Caco-2 (cell line): ENCODE measurements around the gene ZNF254. TPM values are rescaled to one million over a fixed set of nuclear protein-coding genes. Genes with fewer than 3 reads are reported as not detected.

Experiments used
- BruUV-seq: library from RNA; stranded (reverse); fragments of 400-500 nt; replicated peaks from 2 replicates; lab custom pipeline; 2021; lab: Mats Ljungman, UMichigan
- CTCF ChIA-PET: fragments of 300-600 bp; sonication (Branson Sonifier 250); formaldehyde crosslinking; loops from one replicate; lab custom pipeline; 2022; ENCODE audit warnings: antibody characterized with exemption; lab: Charles Lee
- POLR2A ChIA-PET: fragments of 300-600 bp; sonication (Branson Sonifier 250); formaldehyde crosslinking; loops from one replicate; lab custom pipeline; 2022; ENCODE audit warnings: antibody characterized with exemption; lab: Charles Lee
- DNase-seq, 2 experiments: peaks; one replicate each; pipeline versions ENCODE4 v3.0.0 to v3.0.0-alpha.2; 2020 to 2022
- H3K27me3 ChIP-seq: replicated peaks from 2 replicates; pipeline ENCODE4 v1.6.0; 2011; ENCODE audit warnings: low read length; ENCODE audit not compliant: control insufficient read depth, insufficient read depth
- H3K36me3 ChIP-seq: 2 replicates; pipeline ENCODE4 v1.5.1; 2011; ENCODE audit warnings: low read length; ENCODE audit not compliant: control insufficient read depth, insufficient read depth
- H3K4me1 ChIP-seq: fragments of 250-450 bp; sonication (Bioruptor Pico); 2 replicates; pipeline ENCODE4 v1.5.1; 2020; ENCODE audit warnings: mild to moderate bottlenecking
- H3K4me3 ChIP-seq: 2 replicates; pipeline ENCODE4 v1.5.1; 2011; ENCODE audit warnings: low read depth, mild to moderate bottlenecking, control low read depth, low read length
- H3K9me3 ChIP-seq: fragments of 250-450 bp; sonication (Bioruptor Pico); 2 replicates; pipeline ENCODE4 v1.5.1; 2020; ENCODE audit warnings: mild to moderate bottlenecking, moderate library complexity
- H3K27ac Mint-ChIP-seq: one replicate; pipeline ENCODE4 v1.8.0; 2022; ENCODE audit warnings: mixed read lengths; ENCODE audit not compliant: unreplicated experiment
- H3K27me3 Mint-ChIP-seq: one replicate; pipeline ENCODE4 v1.8.0; 2022; ENCODE audit warnings: mixed read lengths; ENCODE audit not compliant: insufficient read depth, unreplicated experiment
- H3K36me3 Mint-ChIP-seq: one replicate; pipeline ENCODE4 v1.8.0; 2022; ENCODE audit warnings: mild to moderate bottlenecking, mixed read lengths; ENCODE audit not compliant: insufficient read depth, unreplicated experiment
- H3K4me1 Mint-ChIP-seq: one replicate; pipeline ENCODE4 v1.8.0; 2022; ENCODE audit warnings: low read depth, mixed read lengths; ENCODE audit not compliant: unreplicated experiment
- H3K4me3 Mint-ChIP-seq: one replicate; pipeline ENCODE4 v1.8.0; 2022; ENCODE audit warnings: mild to moderate bottlenecking, moderate library complexity, mixed read lengths; ENCODE audit not compliant: unreplicated experiment
- H3K9me3 Mint-ChIP-seq: one replicate; pipeline ENCODE4 v1.8.0; 2022; ENCODE audit warnings: mixed read lengths; ENCODE audit not compliant: unreplicated experiment
- intact Hi-C: fragments of 100-400 bp; cut with micrococcal nuclease; formaldehyde crosslinking; loops from one replicate; pipeline ENCODE4 v1.10.0; 2022; ENCODE audit not compliant: unreplicated experiment
- total RNA-seq: library from RNA; stranded (reverse); gene quantifications from 2 replicates; pipeline ENCODE4 v1.2.3, GENCODE V29; 2022
- TF ChIP-seq, protein P1 (sequence below), 2 experiments: fragments of 200-600 bp in 1 of 2; IDR thresholded peaks; 1 replicate in 1 of 2; 2 replicates in 1 of 2; pipeline versions ENCODE4 v1.5.1 to v1.8.0; 2011 to 2022; ENCODE audit warnings: antibody characterized with exemption in 1 of 2, control low read depth in 1 of 2, inconsistent platforms in 1 of 2, low read depth in 1 of 2, low read length in 1 of 2, mild to moderate bottlenecking in 1 of 2, moderate library complexity in 1 of 2; ENCODE audit not compliant: insufficient read depth in 1 of 2, severe bottlenecking in 1 of 2, unreplicated experiment in 1 of 2

The ZNF254 gene
- total RNA-seq, 1 experiment from 2014 or later: 16.5 TPM

DNA sequence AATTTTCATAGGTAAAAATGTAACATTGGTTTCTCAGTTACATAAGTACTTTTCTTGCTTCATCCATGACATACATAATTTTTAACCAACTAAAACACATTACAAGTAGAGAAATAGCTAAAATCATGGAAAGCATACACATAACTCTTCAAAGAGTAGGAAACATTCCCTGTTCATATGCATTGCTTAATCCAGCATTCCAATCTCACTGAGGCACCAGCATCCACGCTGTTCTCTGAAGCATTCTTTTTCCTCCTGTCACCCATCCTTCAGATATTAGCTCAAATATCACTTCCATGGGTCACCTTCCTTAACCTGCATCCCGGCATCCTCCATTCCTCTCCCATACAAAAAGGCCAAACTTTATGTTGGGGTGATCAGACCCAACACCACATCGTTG is 79.1 kb downstream of the ZNF254 start:
- no peak for DNase-seq
- Mint-ChIP-seq H3K36me3 (no peaks in the 10 kb centered on the region), H3K4me1 (no peaks in the 10 kb centered on the region), H3K4me3 (no peak overlapping the region), H3K27me3 (no peaks in the 10 kb centered on the region), H3K27ac (no peak overlapping the region), H3K9me3 (peaks cover 7% of the 10 kb centered on the region)
- intact Hi-C loops: no loop called here
- ChIA-PET CTCF (no interaction called here), POLR2A (interaction anchor here (0.6 kb wide), 1 partner anchor 79 kb away, joined by 4 read pairs; no protein-coding TSS in a partner anchor)
- Histone ChIP-seq H3K36me3 (no peaks in the 10 kb centered on the region), H3K4me3 (no peak overlapping the region), H3K27me3 (no peaks in the 10 kb centered on the region), H3K4me1 (no peaks in the 10 kb centered on the region), H3K9me3 (no peaks in the 10 kb centered on the region)
- TF ChIP-seq, protein P1, sequence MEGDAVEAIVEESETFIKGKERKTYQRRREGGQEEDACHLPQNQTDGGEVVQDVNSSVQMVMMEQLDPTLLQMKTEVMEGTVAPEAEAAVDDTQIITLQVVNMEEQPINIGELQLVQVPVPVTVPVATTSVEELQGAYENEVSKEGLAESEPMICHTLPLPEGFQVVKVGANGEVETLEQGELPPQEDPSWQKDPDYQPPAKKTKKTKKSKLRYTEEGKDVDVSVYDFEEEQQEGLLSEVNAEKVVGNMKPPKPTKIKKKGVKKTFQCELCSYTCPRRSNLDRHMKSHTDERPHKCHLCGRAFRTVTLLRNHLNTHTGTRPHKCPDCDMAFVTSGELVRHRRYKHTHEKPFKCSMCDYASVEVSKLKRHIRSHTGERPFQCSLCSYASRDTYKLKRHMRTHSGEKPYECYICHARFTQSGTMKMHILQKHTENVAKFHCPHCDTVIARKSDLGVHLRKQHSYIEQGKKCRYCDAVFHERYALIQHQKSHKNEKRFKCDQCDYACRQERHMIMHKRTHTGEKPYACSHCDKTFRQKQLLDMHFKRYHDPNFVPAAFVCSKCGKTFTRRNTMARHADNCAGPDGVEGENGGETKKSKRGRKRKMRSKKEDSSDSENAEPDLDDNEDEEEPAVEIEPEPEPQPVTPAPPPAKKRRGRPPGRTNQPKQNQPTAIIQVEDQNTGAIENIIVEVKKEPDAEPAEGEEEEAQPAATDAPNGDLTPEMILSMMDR (IDR thresholded peaks at IDR 0.05; ENCODE audit: insufficient read depth in 1 of 2, low read depth in 1 of 2, low read length in 1 of 2, severe bottlenecking in 1 of 2, unreplicated experiment in 1 of 2): no peak
- BruUV-seq: no TSS peak

DNA sequence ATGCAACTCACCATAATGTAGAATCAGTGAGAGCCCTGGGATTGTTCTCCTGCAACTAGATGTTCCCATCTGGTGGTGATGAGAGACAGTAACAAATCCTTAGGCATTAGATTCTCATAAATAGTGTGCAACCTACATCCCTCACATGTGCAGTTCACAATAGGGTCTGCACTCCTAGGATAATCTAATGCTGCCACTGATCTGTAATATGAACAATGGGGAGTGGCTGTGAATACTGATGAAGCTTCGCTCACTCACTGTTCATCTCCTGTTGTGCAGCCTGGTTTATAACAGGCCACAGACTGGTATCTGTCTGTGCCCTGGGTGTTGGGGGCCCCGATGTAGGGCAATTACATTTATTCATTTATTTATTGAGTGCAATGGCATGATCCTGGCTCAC is 86.9 kb downstream of the ZNF254 start:
- no peaks in the 10 kb centered on the region for H3K27me3 ChIP-seq
- H3K36me3 ChIP-seq: no peaks in the 10 kb centered on the region
- Mint-ChIP-seq H3K9me3 (peaks cover 9% of the 10 kb centered on the region), H3K27me3 (no peaks in the 10 kb centered on the region), H3K4me1 (no peaks in the 10 kb centered on the region), H3K36me3 (no peaks in the 10 kb centered on the region), H3K4me3 (no peak overlapping the region), H3K27ac (no peak overlapping the region)
- no peaks in the 10 kb centered on the region for H3K4me1 ChIP-seq
- ChIA-PET CTCF (no interaction called here), POLR2A (no interaction called here)
- H3K4me3 ChIP-seq: no peak overlapping the region
- H3K9me3 ChIP-seq: no peaks in the 10 kb centered on the region
- TF ChIP-seq, protein P1 (IDR thresholded peaks at IDR 0.05; ENCODE audit: insufficient read depth in 1 of 2, low read depth in 1 of 2, low read length in 1 of 2, severe bottlenecking in 1 of 2, unreplicated experiment in 1 of 2): no peak
- DNase-seq: no peak
- BruUV-seq: no TSS peak
- intact Hi-C loops: no loop called here

DNA sequence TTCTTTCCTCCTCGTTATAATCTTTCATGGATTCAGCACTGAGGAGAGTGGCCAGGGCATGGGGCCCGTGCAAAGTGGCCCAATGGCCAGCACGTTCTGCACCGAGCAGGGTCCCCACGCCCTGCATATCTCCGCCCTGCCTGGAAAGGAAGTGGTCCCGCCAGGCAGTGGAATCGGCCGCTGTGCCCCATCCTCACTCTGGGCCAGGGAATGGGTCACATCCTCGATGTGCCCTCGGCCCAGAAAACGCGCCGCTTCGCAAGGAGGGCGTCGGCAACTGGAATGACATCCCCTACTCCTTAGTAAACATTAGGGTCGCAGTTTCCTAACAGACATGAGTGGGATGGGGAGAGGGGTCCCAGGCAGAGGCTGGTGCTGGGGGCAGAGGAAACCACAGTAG is 90.7 kb downstream of the ZNF254 start:
- Histone ChIP-seq H3K27me3 (no peaks in the 10 kb centered on the region), H3K4me1 (no peaks in the 10 kb centered on the region), H3K4me3 (no peak overlapping the region), H3K36me3 (no peaks in the 10 kb centered on the region), H3K9me3 (no peaks in the 10 kb centered on the region)
- no peaks in the 10 kb centered on the region for H3K4me1 Mint-ChIP-seq
- no peak overlapping the region for H3K27ac Mint-ChIP-seq
- intact Hi-C loops: no loop called here
- H3K4me3 Mint-ChIP-seq: no peak overlapping the region
- no peak for DNase-seq
- no peaks in the 10 kb centered on the region for H3K9me3 Mint-ChIP-seq
- POLR2A ChIA-PET: no interaction called here
- no peaks in the 10 kb centered on the region for H3K36me3 Mint-ChIP-seq
- H3K27me3 Mint-ChIP-seq: no peaks in the 10 kb centered on the region
- CTCF ChIA-PET: no interaction called here
- TF ChIP-seq, protein P1 (IDR thresholded peaks at IDR 0.05; ENCODE audit: insufficient read depth in 1 of 2, low read depth in 1 of 2, low read length in 1 of 2, severe bottlenecking in 1 of 2, unreplicated experiment in 1 of 2): no peak
- no TSS peak for BruUV-seq
